CD8-positive, alpha-beta memory T cell (primary cell): Measurements from ENCODE around the gene ADGRL1. TPM values are rescaled to one million over a fixed set of nuclear protein-coding genes. Genes with fewer than 3 reads are reported as not detected.
A peak's percentile ranks its signal among the peaks of the same experiment; 100 is the strongest.

Experiments used
- CTCF ChIA-PET: fragments of 350-600 bp; sonication (Branson Sonifier 250); formaldehyde crosslinking; loops from one replicate; lab custom pipeline; 2021; ENCODE audit warnings: antibody characterized with exemption; lab: Charles Lee
- POLR2A ChIA-PET: fragments of 350-600 bp; sonication (Branson Sonifier 250); formaldehyde crosslinking; loops from one replicate; lab custom pipeline; 2021; ENCODE audit warnings: antibody characterized with exemption; lab: Charles Lee
- DNase-seq, 5 donors: peaks; one replicate each; pipeline versions ENCODE4 v3.0.0 to v3.0.0-alpha.2; 2020 to 2022; ENCODE audit warnings: mixed read lengths in 1 of 5
- H3K27ac ChIP-seq: one replicate; pipeline ENCODE4 v1.7.0; 2013; ENCODE audit warnings: low read depth, mild to moderate bottlenecking, low read length, moderate library complexity
- H3K27me3 ChIP-seq: 2 replicates; pipeline ENCODE4 v1.7.0; 2013; ENCODE audit warnings: low read length, mild to moderate bottlenecking; ENCODE audit not compliant: insufficient read depth, poor library complexity, severe bottlenecking
- H3K36me3 ChIP-seq: 2 replicates; pipeline ENCODE4 v1.7.0; 2013; ENCODE audit warnings: mild to moderate bottlenecking, low read length, moderate library complexity; ENCODE audit not compliant: insufficient read depth
- H3K4me1 ChIP-seq: 2 replicates; pipeline ENCODE4 v1.7.0; 2013; ENCODE audit warnings: mild to moderate bottlenecking, low read length, moderate library complexity; ENCODE audit not compliant: insufficient read depth
- H3K4me3 ChIP-seq: 2 replicates; pipeline ENCODE4 v1.7.0; 2013; ENCODE audit warnings: mild to moderate bottlenecking, low read length
- H3K9me3 ChIP-seq: 2 replicates; pipeline ENCODE4 v1.7.0; 2013; ENCODE audit warnings: mild to moderate bottlenecking, low read length
- H3K27ac Mint-ChIP-seq, 8 donors: one replicate each; pipeline ENCODE4 v1.8.0; 2020 to 2021; ENCODE audit warnings: mixed read lengths in 8 of 8, mild to moderate bottlenecking in 6 of 8, inconsistent platforms in 3 of 8, moderate library complexity in 3 of 8
- H3K27me3 Mint-ChIP-seq, 2 donors: one replicate each; pipeline ENCODE4 v1.8.0; 2020 to 2021; ENCODE audit warnings: mixed read lengths in 2 of 2, mild to moderate bottlenecking in 1 of 2, moderate library complexity in 1 of 2
- H3K36me3 Mint-ChIP-seq, 3 donors: one replicate each; pipeline ENCODE4 v1.8.0; 2020 to 2021; ENCODE audit warnings: mixed read lengths in 3 of 3, inconsistent platforms in 1 of 3, mild to moderate bottlenecking in 1 of 3
- H3K4me1 Mint-ChIP-seq, 3 donors: one replicate each; pipeline ENCODE4 v1.8.0; 2020 to 2021; ENCODE audit warnings: mixed read lengths in 3 of 3, inconsistent platforms in 1 of 3, mild to moderate bottlenecking in 1 of 3
- H3K4me3 Mint-ChIP-seq, 7 donors: one replicate each; pipeline ENCODE4 v1.8.0; 2020 to 2021; ENCODE audit warnings: mixed read lengths in 7 of 7, mild to moderate bottlenecking in 6 of 7, moderate library complexity in 4 of 7, inconsistent platforms in 2 of 7
- H3K9me3 Mint-ChIP-seq, 5 donors: one replicate each; pipeline ENCODE4 v1.8.0; 2020 to 2022; ENCODE audit warnings: mixed read lengths in 5 of 5, mild to moderate bottlenecking in 3 of 5, moderate library complexity in 2 of 5, inconsistent platforms in 1 of 5
- polyA plus RNA-seq: library from polyadenylated mRNA; unstranded; fragments of 300-500 nt; fragmentation: Illumina TruSeq; gene quantifications from one replicate; pipeline ENCODE4 v1.2.3, GENCODE V29; 2021
- total RNA-seq, 2 experiments: library from RNA; stranded (reverse); gene quantifications; one replicate each; pipeline ENCODE4 v1.2.3, GENCODE V29; 2021

ADGRL1 gene
- total and polyA plus RNA-seq, 3 experiments from 2014 or later: 0.81 to 5.8 (median 5.8) TPM

- Mint-ChIP-seq H3K4me3 (no peak overlapping the region), H3K27ac (no peak overlapping the region), H3K4me1 (peaks cover 23 to 28% (median 27%) of the 10 kb centered on the region in 3 donors), H3K9me3 (no peaks in the 10 kb centered on the region), H3K36me3 (peaks cover 0 to 3% (median 0%) of the 10 kb centered on the region in 3 donors), H3K27me3 (no peaks in the 10 kb centered on the region)
- Histone ChIP-seq H3K36me3 (no peaks in the 10 kb centered on the region), H3K9me3 (no peaks in the 10 kb centered on the region), H3K27ac (no peak overlapping the region), H3K4me3 (no peak overlapping the region), H3K4me1 (peaks cover 19% of the 10 kb centered on the region), H3K27me3 (no peaks in the 10 kb centered on the region)
- POLR2A ChIA-PET: no interaction called here
- no peak for DNase-seq
- CTCF ChIA-PET: interaction anchor here (4.9 kb wide), 1 partner anchor 27 kb away, joined by 21 read pairs; the partner anchor contains the start of gene ASF1B
Observed at GRCh38 chr19:14164082-14164481, 41.9 kb downstream of the ADGRL1 start.

- Histone ChIP-seq H3K27ac (no peak overlapping the region), H3K27me3 (no peaks in the 10 kb centered on the region), H3K36me3 (no peaks in the 10 kb centered on the region), H3K4me3 (no peak overlapping the region), H3K4me1 (peaks cover 15% of the 10 kb centered on the region), H3K9me3 (no peaks in the 10 kb centered on the region)
- H3K4me1 Mint-ChIP-seq: peaks cover 17 to 21% (median 20%) of the 10 kb centered on the region in 3 donors
- no peak overlapping the region for H3K27ac Mint-ChIP-seq
- H3K9me3 Mint-ChIP-seq: no peaks in the 10 kb centered on the region
- DNase-seq: no peak
- no peaks in the 10 kb centered on the region for H3K27me3 Mint-ChIP-seq
- ChIA-PET CTCF (no interaction called here), POLR2A (no interaction called here)
- no peak overlapping the region for H3K4me3 Mint-ChIP-seq
- peaks cover 0 to 8% (median 0%) of the 10 kb centered on the region in 3 donors for H3K36me3 Mint-ChIP-seq
Observed at GRCh38 chr19:14162871-14163297, 43.1 kb downstream of the ADGRL1 start.

GRCh38 chr19:14161305-14161704 is 44.7 kb downstream of the ADGRL1 start:
- ChIA-PET POLR2A (no interaction called here), CTCF (interaction anchor here (1.0 kb wide), 1 partner anchor 24 kb away, joined by 3 read pairs; no protein-coding TSS in a partner anchor)
- Histone ChIP-seq H3K27ac (no peak overlapping the region), H3K4me3 (no peak overlapping the region), H3K27me3 (no peaks in the 10 kb centered on the region), H3K4me1 (peaks cover 8% of the 10 kb centered on the region), H3K36me3 (no peaks in the 10 kb centered on the region), H3K9me3 (no peaks in the 10 kb centered on the region)
- no peak for DNase-seq
- Mint-ChIP-seq H3K36me3 (peaks cover 0 to 20% (median 0%) of the 10 kb centered on the region in 3 donors), H3K27me3 (no peaks in the 10 kb centered on the region), H3K9me3 (no peaks in the 10 kb centered on the region), H3K27ac (no peak overlapping the region), H3K4me1 (peaks cover 5 to 7% (median 6%) of the 10 kb centered on the region in 3 donors), H3K4me3 (no peak overlapping the region)

- ChIA-PET CTCF (no interaction called here), POLR2A (no interaction called here)
- H3K27ac ChIP-seq: no peak overlapping the region
- Mint-ChIP-seq H3K36me3 (peaks cover 0 to 27% (median 0%) of the 10 kb centered on the region in 3 donors), H3K9me3 (no peaks in the 10 kb centered on the region), H3K4me1 (no peaks in the 10 kb centered on the region), H3K4me3 (no peak overlapping the region), H3K27me3 (no peaks in the 10 kb centered on the region), H3K27ac (no peak overlapping the region)
- no peaks in the 10 kb centered on the region for H3K27me3 ChIP-seq
- no peak for DNase-seq
- H3K36me3 ChIP-seq: no peaks in the 10 kb centered on the region
- H3K9me3 ChIP-seq: no peaks in the 10 kb centered on the region
- H3K4me3 ChIP-seq: no peak overlapping the region
- H3K4me1 ChIP-seq: no peaks in the 10 kb centered on the region
Observed at GRCh38 chr19:14160017-14160703, 45.8 kb downstream of the ADGRL1 start.

- Mint-ChIP-seq H3K27me3 (no peaks in the 10 kb centered on the region), H3K4me1 (no peaks in the 10 kb centered on the region)
- POLR2A ChIA-PET: no interaction called here
Observed at GRCh38 chr19:14159059-14159458, 46.9 kb downstream of the ADGRL1 start.

GRCh38 chr19:14158276-14159023 is 47.5 kb downstream of the ADGRL1 start:
- no peaks in the 10 kb centered on the region for H3K36me3 ChIP-seq
- H3K4me3 ChIP-seq: no peak overlapping the region
- H3K27ac Mint-ChIP-seq: peak overlapping the region in 2 of 8 donors; percentile 36 to 41
- POLR2A ChIA-PET: no interaction called here
- no peak for DNase-seq
- no peaks in the 10 kb centered on the region for H3K27me3 ChIP-seq
- no peak overlapping the region for H3K4me3 Mint-ChIP-seq
- peaks cover 0 to 30% (median 0%) of the 10 kb centered on the region in 3 donors for H3K36me3 Mint-ChIP-seq
- no peaks in the 10 kb centered on the region for H3K9me3 ChIP-seq
- no peak overlapping the region for H3K27ac ChIP-seq
- no peaks in the 10 kb centered on the region for H3K4me1 ChIP-seq
- no peaks in the 10 kb centered on the region for H3K4me1 Mint-ChIP-seq
- no peaks in the 10 kb centered on the region for H3K27me3 Mint-ChIP-seq
- CTCF ChIA-PET: interaction anchor here (0.6 to 2.2 kb wide), 5 partner anchors 9 to 327 kb away, joined by 3 to 9 read pairs (median 3); partner anchors contain the start of gene ASF1B
- H3K9me3 Mint-ChIP-seq: no peaks in the 10 kb centered on the region

More at GRCh38 chr19:14159059-14159458, 46.9 kb downstream of the ADGRL1 start:
- H3K4me1 ChIP-seq: no peaks in the 10 kb centered on the region
- Mint-ChIP-seq H3K9me3 (no peaks in the 10 kb centered on the region), H3K27ac (no peak overlapping the region), H3K4me3 (no peak overlapping the region), H3K36me3 (peaks cover 0 to 30% (median 0%) of the 10 kb centered on the region in 3 donors)
- no peak for DNase-seq
- CTCF ChIA-PET: interaction anchor here (0.6 to 1.5 kb wide), 4 partner anchors 8 to 327 kb away, joined by 3 read pairs; no protein-coding TSS in a partner anchor
- no peak overlapping the region for H3K27ac ChIP-seq
- H3K9me3 ChIP-seq: no peaks in the 10 kb centered on the region
- no peaks in the 10 kb centered on the region for H3K27me3 ChIP-seq
- no peaks in the 10 kb centered on the region for H3K36me3 ChIP-seq
- no peak overlapping the region for H3K4me3 ChIP-seq

- H3K9me3 Mint-ChIP-seq: no peaks in the 10 kb centered on the region
- Histone ChIP-seq H3K27ac (no peak overlapping the region), H3K27me3 (no peaks in the 10 kb centered on the region), H3K36me3 (no peaks in the 10 kb centered on the region), H3K4me3 (no peak overlapping the region), H3K4me1 (no peaks in the 10 kb centered on the region), H3K9me3 (no peaks in the 10 kb centered on the region)
- no peak overlapping the region for H3K4me3 Mint-ChIP-seq
- CTCF ChIA-PET: interaction anchor here (1.1 to 2.2 kb wide), 2 partner anchors 9 to 20 kb away, joined by 3 to 9 read pairs; partner anchors contain the start of gene ASF1B
- DNase-seq: no peak
- H3K4me1 Mint-ChIP-seq: peaks cover 0 to 2% (median 0%) of the 10 kb centered on the region in 3 donors
- H3K36me3 Mint-ChIP-seq: peaks cover 0 to 35% (median 0%) of the 10 kb centered on the region in 3 donors
- POLR2A ChIA-PET: no interaction called here
- H3K27ac Mint-ChIP-seq: no peak overlapping the region
- no peaks in the 10 kb centered on the region for H3K27me3 Mint-ChIP-seq
Observed at GRCh38 chr19:14156971-14157717, 48.8 kb downstream of the ADGRL1 start.
